Measurements from ENCODE around the gene HSF2BP. TPM values are rescaled to one million over a fixed set of nuclear protein-coding genes. Genes with fewer than 3 reads are reported as not detected.
A peak's percentile ranks its signal among the peaks of the same experiment; 100 is the strongest.

Gene HSF2BP
- total RNA-seq, 4 donors from 2014 or later, result 0.29 to 5.7 (median 1.2) TPM; not detected in 1

DNA sequence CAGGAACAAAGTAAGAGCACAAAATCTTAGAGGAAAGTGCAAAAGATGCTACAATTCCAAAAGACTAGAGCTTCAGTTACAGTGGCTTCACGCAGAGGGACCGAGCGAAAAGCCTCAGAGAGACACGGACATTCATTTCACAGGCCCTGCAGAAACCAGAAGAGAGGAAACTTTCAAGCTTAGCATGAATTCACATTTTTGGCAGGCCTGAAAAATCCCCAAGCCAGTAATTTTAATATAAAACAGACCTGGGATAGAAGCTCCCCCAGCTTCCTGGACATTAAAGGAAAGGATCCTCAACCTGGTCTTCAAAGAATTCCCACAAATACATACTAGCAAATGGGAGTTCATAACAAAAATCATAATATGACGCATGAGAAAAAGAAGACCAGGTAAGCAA, 66.2 kb downstream of the HSF2BP start:
- no peak for DNase-seq
- H3K9me3 ChIP-seq, result no peaks in the 10 kb centered on the region
- H3K27ac ChIP-seq, result no peak overlapping the region
- TF ChIP-seq POLR2A (IDR thresholded peaks at IDR 0.05), result no peak
- TF ChIP-seq, protein P1, sequence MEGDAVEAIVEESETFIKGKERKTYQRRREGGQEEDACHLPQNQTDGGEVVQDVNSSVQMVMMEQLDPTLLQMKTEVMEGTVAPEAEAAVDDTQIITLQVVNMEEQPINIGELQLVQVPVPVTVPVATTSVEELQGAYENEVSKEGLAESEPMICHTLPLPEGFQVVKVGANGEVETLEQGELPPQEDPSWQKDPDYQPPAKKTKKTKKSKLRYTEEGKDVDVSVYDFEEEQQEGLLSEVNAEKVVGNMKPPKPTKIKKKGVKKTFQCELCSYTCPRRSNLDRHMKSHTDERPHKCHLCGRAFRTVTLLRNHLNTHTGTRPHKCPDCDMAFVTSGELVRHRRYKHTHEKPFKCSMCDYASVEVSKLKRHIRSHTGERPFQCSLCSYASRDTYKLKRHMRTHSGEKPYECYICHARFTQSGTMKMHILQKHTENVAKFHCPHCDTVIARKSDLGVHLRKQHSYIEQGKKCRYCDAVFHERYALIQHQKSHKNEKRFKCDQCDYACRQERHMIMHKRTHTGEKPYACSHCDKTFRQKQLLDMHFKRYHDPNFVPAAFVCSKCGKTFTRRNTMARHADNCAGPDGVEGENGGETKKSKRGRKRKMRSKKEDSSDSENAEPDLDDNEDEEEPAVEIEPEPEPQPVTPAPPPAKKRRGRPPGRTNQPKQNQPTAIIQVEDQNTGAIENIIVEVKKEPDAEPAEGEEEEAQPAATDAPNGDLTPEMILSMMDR (IDR thresholded peaks at IDR 0.05), result no peak
- H3K27me3 ChIP-seq, result no peaks in the 10 kb centered on the region
- H3K4me1 ChIP-seq, result no peaks in the 10 kb centered on the region
- intact Hi-C loops (cut with DNase I; ENCODE audit: low total_unique reads), result no loop called here
- no peak overlapping the region for H3K4me3 ChIP-seq
- H3K36me3 ChIP-seq, result no peaks in the 10 kb centered on the region

DNA sequence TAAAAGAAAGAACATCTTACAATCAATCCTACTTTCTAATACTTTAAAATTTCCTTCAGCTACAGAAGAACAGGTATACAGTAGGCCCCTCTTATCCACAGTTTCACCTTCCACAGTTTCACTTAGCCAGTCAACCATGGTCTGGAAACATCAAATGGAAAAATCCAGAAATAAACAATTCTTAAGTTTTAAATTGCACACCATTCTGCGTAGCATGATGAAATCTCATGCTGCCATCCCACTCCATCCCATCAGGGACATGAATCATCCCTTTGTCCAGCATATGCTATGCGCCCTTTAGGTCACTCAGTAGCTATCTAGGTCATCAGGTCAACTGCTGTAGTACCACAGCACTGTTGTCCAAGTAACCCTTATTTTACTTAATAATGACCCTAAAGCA, 67.7 kb downstream of the HSF2BP start:
- intact Hi-C loops (cut with DNase I; ENCODE audit: low total_unique reads), result no loop called here
- H3K27ac ChIP-seq, result no peak overlapping the region
- H3K4me1 ChIP-seq, result no peaks in the 10 kb centered on the region
- TF ChIP-seq POLR2A (IDR thresholded peaks at IDR 0.05), result no peak
- TF ChIP-seq, protein P1 (IDR thresholded peaks at IDR 0.05), result no peak
- H3K4me3 ChIP-seq, result no peak overlapping the region
- H3K27me3 ChIP-seq, result no peaks in the 10 kb centered on the region
- no peak for DNase-seq
- H3K9me3 ChIP-seq, result no peaks in the 10 kb centered on the region
- no peaks in the 10 kb centered on the region for H3K36me3 ChIP-seq

- no peak for TF ChIP-seq POLR2A (IDR thresholded peaks at IDR 0.05)
- TF ChIP-seq, protein P1 (IDR thresholded peaks at IDR 0.05), result no peak
- H3K4me3 ChIP-seq, result no peak overlapping the region
- no peaks in the 10 kb centered on the region for H3K4me1 ChIP-seq
- no peak for DNase-seq
- intact Hi-C loops (cut with DNase I; ENCODE audit: low total_unique reads), result no loop called here
- no peaks in the 10 kb centered on the region for H3K27me3 ChIP-seq
- H3K27ac ChIP-seq, result no peak overlapping the region
- no peaks in the 10 kb centered on the region for H3K36me3 ChIP-seq
- H3K9me3 ChIP-seq, result no peaks in the 10 kb centered on the region
These were observed 69.1 kb downstream of the HSF2BP start for GRCh38 chr21:43590194-43590593.

- TF ChIP-seq, protein P1 (IDR thresholded peaks at IDR 0.05), result no peak
- TF ChIP-seq POLR2A (IDR thresholded peaks at IDR 0.05), result no peak
- Histone ChIP-seq H3K27me3 (no peaks in the 10 kb centered on the region), H3K4me1 (no peaks in the 10 kb centered on the region), H3K4me3 (no peak overlapping the region), H3K9me3 (no peaks in the 10 kb centered on the region), H3K36me3 (no peaks in the 10 kb centered on the region), H3K27ac (no peak overlapping the region)
- intact Hi-C loops (cut with DNase I; ENCODE audit: low total_unique reads), result no loop called here
- no peak for DNase-seq
These were observed 70.3 kb downstream of the HSF2BP start for GRCh38 chr21:43588957-43589356.

GRCh38 chr21:43585924-43586413, 73.3 kb downstream of the HSF2BP start:
- Histone ChIP-seq H3K27ac (peak overlapping the region; percentile 54 to 60), H3K36me3 (no peaks in the 10 kb centered on the region), H3K9me3 (no peaks in the 10 kb centered on the region), H3K27me3 (no peaks in the 10 kb centered on the region), H3K4me1 (no peaks in the 10 kb centered on the region), H3K4me3 (no peak overlapping the region)
- no peak for TF ChIP-seq POLR2A (IDR thresholded peaks at IDR 0.05)
- TF ChIP-seq, protein P1 (IDR thresholded peaks at IDR 0.05), result no peak
- intact Hi-C loops (cut with DNase I; ENCODE audit: low total_unique reads), result no loop called here
- peak; percentile 49 to 81 for DNase-seq
